Non-pigmented ciliary epithelial cell (primary cell): ENCODE measurements around the gene DNAJC17.

Source experiments
- DNase-seq: peaks from one replicate; pipeline ENCODE4 v3.0.0-alpha.2; 2010; ENCODE audit warnings: low read depth

The DNAJC17 gene

GRCh38 chr15:40790718-40791117 is 16.6 kb downstream of the DNAJC17 start:
- DNase-seq, result no peak

GRCh38 chr15:40789999-40790398 is 17.3 kb downstream of the DNAJC17 start:
- no peak for DNase-seq

GRCh38 chr15:40789119-40789518 is 18.2 kb downstream of the DNAJC17 start:
- DNase-seq, result no peak

- no peak for DNase-seq
Observed at GRCh38 chr15:40787991-40788390, 19.3 kb downstream of the DNAJC17 start.

GRCh38 chr15:40787344-40787841 is 19.9 kb downstream of the DNAJC17 start:
- DNase-seq, result peak; percentile 55

- DNase-seq, result no peak
Observed at GRCh38 chr15:40785814-40786213, 21.5 kb downstream of the DNAJC17 start.

GRCh38 chr15:40785164-40785563 is 22.1 kb downstream of the DNAJC17 start:
- DNase-seq, result no peak

GRCh38 chr15:40782609-40783227 is 24.6 kb downstream of the DNAJC17 start:
- no peak for DNase-seq

- DNase-seq, result no peak
Observed at GRCh38 chr15:40776537-40777141, 30.6 kb downstream of the DNAJC17 start.

GRCh38 chr15:40775740-40776536 is 31.3 kb downstream of the DNAJC17 start:
- no peak for DNase-seq

- no peak for DNase-seq
Observed at GRCh38 chr15:40775007-40775406, 32.3 kb downstream of the DNAJC17 start.

- no peak for DNase-seq
Observed at GRCh38 chr15:40773902-40774301, 33.4 kb downstream of the DNAJC17 start.

- DNase-seq, result no peak
Observed at GRCh38 chr15:40773496-40773895, 33.8 kb downstream of the DNAJC17 start.

- no peak for DNase-seq
Observed at GRCh38 chr15:40772014-40772413, 35.3 kb downstream of the DNAJC17 start.

- DNase-seq, result no peak
Observed at GRCh38 chr15:40771242-40771641, 36.0 kb downstream of the DNAJC17 start.

GRCh38 chr15:40770147-40770721 is 37.0 kb downstream of the DNAJC17 start:
- no peak for DNase-seq

- no peak for DNase-seq
Observed at GRCh38 chr15:40769274-40770146, 37.8 kb downstream of the DNAJC17 start, which contains the start of gene C15orf62. Gene C15orf62, plus strand, starts transcription at chr15:40769980. Its CDS starts 516 bp downstream, at chr15:40770496.

- DNase-seq, result no peak
Observed at GRCh38 chr15:40768521-40769273, 38.6 kb downstream of the DNAJC17 start.

- no peak for DNase-seq
Observed at GRCh38 chr15:40767838-40768500, 39.3 kb downstream of the DNAJC17 start.
